Mesodermal cell (in vitro differentiated cells): Measurements from ENCODE around the gene IGSF10.

Experiments used
- H3K27ac ChIP-seq: 2 replicates; pipeline ENCODE4 v1.7.0; 2013; ENCODE audit warnings: mild to moderate bottlenecking, low read depth, low read length, moderate library complexity; ENCODE audit not compliant: severe bottlenecking
- H3K36me3 ChIP-seq: 2 replicates; pipeline ENCODE4 v1.7.1; 2013; ENCODE audit warnings: mild to moderate bottlenecking, low read length, moderate library complexity; ENCODE audit not compliant: control insufficient read depth, insufficient read depth
- H3K4me1 ChIP-seq: one replicate; pipeline ENCODE4 v1.7.1; 2013; ENCODE audit warnings: mild to moderate bottlenecking, low read length; ENCODE audit not compliant: insufficient read depth, control insufficient read depth, poor library complexity, severe bottlenecking
- H3K4me3 ChIP-seq: 2 replicates; pipeline ENCODE4 v1.7.0; 2013; ENCODE audit warnings: low read length, control low read depth, mild to moderate bottlenecking; ENCODE audit not compliant: insufficient read depth, poor library complexity, severe bottlenecking; ENCODE audit errors: extremely low read depth
- H3K9me3 ChIP-seq: 2 replicates; pipeline ENCODE4 v1.7.1; 2013; ENCODE audit warnings: mild to moderate bottlenecking, low read length, moderate library complexity; ENCODE audit not compliant: control insufficient read depth
- WGBS, 2 experiments: methylation state at CpG; one replicate each; pipeline ENCODE4 v1.1.5; 2013; ENCODE audit warnings: missing lambda C conversion rate in 2 of 2; ENCODE audit not compliant: insufficient coverage in 2 of 2; 5-methylcytosine and 5-hydroxymethylcytosine counted together

IGSF10 gene

DNA sequence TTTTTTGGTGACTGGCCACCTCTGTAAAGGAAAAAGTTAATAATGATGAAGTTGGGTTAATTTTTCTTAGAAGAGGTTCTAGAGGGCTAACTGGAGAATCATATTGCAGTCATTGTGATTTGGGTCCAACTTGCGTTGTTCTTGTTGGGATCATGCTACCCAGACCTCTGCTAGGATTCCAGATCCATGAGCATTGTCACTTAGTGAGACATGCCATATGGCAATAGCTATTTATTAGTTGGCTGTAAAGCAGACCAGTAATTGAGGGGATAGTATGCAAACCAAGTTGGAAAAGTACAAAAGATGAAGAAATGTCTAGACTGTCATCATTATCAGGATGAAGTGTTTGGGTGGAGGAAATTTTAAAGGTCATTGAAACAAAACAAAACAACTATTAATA is 45.6 kb downstream of the IGSF10 start:
- no peak overlapping the region for H3K27ac ChIP-seq
- no peaks in the 10 kb centered on the region for H3K4me1 ChIP-seq
- H3K36me3 ChIP-seq = peaks cover 2% of the 10 kb centered on the region
- H3K4me3 ChIP-seq = no peak overlapping the region
- peaks cover 2% of the 10 kb centered on the region for H3K9me3 ChIP-seq
- 100% methylated on average over 1 of the region's 1 CpG for WGBS, 2 experiments

DNA sequence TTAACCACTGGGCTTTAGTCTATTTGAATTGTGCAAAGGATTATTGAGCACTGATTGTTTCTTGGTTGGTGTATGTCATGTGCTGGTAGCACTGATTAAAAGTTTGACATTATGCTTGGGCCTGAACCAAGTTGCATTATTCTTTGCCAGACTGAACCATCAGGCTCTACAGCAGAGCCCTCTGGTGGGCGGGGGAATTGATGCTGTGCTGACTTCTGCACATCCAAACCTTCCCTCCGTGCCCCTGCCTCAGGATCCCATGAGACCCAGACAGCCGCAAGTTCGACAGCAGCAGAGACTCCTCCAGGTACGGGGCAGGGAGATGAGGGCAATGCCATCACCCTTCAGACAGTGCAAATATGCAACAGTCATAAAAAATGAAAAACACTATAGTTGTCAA is 47.9 kb downstream of the IGSF10 start:
- WGBS, 2 experiments = 90 to 93% methylated on average over 4 of the region's 5 CpGs
- H3K4me3 ChIP-seq = no peak overlapping the region

More for the DNA sequence above, 47.9 kb downstream of the IGSF10 start:
- no peak overlapping the region for H3K27ac ChIP-seq
- H3K4me1 ChIP-seq = no peaks in the 10 kb centered on the region
- no peaks in the 10 kb centered on the region for H3K36me3 ChIP-seq
- H3K9me3 ChIP-seq = peaks cover 2% of the 10 kb centered on the region
